ENCODE measurements around the gene ESPN.

DNA sequence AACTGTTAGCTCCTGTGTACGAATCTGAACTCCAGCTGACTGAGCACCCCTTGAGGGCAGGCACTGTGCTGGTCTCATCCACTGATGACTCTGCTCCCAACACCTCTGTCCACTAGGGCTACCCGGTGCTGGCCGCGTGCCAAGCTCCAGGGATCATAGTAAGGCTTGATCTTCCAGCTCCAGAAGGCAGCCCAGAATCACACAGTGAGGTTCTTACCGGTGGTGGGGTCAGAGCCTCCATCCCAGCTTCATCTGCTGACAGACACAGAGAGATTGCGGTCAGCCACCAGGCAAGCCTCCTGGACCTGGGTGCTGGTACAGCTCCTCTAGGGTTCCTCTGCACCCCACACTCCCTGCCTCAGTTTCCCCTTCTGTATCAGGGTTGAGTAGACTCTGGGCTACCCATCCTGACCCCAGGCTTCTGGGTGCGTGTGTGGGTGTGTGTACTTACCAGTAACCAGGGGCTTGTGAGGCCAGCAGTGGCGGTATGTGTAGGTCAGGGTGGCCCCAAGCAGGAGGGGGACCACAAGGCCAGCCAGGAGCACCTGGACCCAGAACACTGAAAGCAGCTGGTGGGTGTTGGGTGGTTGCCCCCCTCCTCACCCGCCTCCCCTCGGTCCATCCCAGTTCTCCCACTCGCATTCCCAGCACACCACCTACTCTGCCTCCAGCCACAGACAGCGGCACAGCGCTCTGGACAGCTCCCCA, 38.0 kb downstream of the ESPN start:
- TF ChIP-seq CTCF (IDR thresholded peaks at IDR 0.05) (no peak), POLR2A (IDR thresholded peaks at IDR 0.05) (no peak)

All from transverse colon (tissue), 3 donors.